ENCODE data around the gene RASA1.
"Not testable (repeated sequence)": the region's sequence is repeated elsewhere in the genome, so short reads cannot be mapped to it uniquely, and the experiment has no call there.

The RASA1 gene

GRCh38 chr5:87282269-87282668 is 14.6 kb downstream of the RASA1 start:
- DNase-seq (ENCODE audit: low read depth in 3 of 3), result no peak

- DNase-seq (ENCODE audit: low read depth in 3 of 3), result not testable (repeated sequence)
Measured at GRCh38 chr5:87287266-87287665, 19.6 kb downstream of the RASA1 start.

GRCh38 chr5:87298692-87299362 is 31.1 kb downstream of the RASA1 start:
- no peak for DNase-seq (ENCODE audit: low read depth in 3 of 3)

GRCh38 chr5:87300176-87300575 is 32.5 kb downstream of the RASA1 start:
- no peak for DNase-seq (ENCODE audit: low read depth in 3 of 3)

DNA sequence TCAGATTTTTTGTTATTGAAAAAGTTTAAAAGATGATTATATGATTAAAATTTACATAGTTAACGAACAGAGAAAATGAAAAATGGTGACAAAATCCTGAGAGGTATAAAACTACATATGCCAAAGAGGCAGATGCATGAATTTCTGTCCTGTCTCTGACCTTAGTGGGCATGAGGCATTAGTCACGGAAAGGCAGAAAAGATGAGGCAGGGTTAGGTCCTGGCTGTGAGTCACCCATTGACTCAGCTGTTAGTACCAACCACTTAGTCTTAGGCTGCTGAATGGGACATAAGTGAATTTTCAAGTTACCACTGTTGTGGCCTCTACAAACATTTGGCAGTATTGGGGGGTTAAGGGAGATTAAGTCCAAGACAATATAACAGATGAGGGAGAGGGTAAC is 33.1 kb downstream of the RASA1 start:
- DNase-seq (ENCODE audit: low read depth in 3 of 3), result peak in 2 of 3 experiments; percentile 21 to 38

- DNase-seq (ENCODE audit: low read depth in 3 of 3), result no peak
Measured at GRCh38 chr5:87302061-87302460, 34.4 kb downstream of the RASA1 start.

DNA sequence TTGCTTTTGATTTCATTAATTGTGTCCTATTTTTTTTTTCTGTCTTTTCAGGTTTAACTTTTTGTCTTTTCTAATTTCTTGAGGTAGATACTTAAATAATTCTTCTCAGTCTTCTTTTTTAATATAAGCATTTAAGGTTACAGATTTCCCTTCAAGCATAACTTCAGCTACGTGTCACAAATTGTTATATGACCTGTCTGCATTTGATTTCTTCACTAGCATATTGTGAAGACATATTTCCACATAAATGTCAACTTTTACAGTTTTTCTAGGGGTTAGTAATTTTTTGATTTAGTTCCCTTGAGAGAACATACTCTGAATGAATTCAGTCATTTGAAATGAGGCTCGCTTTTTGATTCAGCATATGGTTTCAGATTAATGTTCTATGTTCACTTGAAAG is 35.6 kb downstream of the RASA1 start:
- no peak for DNase-seq (ENCODE audit: low read depth in 3 of 3)

- DNase-seq (ENCODE audit: low read depth in 3 of 3), result not testable (repeated sequence)
Measured at GRCh38 chr5:87306090-87306489, 38.4 kb downstream of the RASA1 start.

DNA sequence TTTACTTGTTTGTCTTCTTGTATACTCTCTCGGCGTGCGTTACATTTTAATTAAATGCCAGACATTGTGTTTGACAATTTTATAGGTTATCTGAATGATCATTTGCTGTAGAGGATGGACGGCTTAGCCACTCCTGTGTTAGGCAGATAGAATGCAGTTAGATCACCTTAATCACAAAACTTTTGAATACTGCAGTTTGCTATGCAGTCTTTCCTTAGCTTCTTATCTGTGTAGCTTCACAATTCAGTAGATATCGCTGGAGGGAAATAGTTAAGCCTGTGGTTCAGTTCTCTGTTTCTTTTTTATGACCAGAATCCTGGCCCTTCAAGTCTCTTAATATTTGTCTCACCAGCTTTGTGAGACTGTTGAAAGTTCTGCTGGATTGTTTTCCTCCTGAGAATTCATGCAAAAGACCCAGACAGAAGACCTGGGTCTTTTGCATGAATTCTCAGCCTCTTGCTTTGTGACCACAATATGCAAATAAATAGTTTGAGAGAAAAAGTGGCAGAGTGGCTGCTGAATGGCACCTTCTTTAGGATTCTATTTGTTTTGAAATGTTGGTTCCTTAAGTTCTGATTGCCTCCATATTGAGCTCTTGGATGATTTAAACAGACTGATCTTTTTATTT is 40.2 kb downstream of the RASA1 start:
- DNase-seq (ENCODE audit: low read depth in 3 of 3), result no peak

- DNase-seq (ENCODE audit: low read depth in 3 of 3), result no peak
Measured at GRCh38 chr5:87311405-87312279, 44.0 kb downstream of the RASA1 start.

GRCh38 chr5:87313216-87313615 is 45.5 kb downstream of the RASA1 start:
- no peak for DNase-seq (ENCODE audit: low read depth in 3 of 3)

DNA sequence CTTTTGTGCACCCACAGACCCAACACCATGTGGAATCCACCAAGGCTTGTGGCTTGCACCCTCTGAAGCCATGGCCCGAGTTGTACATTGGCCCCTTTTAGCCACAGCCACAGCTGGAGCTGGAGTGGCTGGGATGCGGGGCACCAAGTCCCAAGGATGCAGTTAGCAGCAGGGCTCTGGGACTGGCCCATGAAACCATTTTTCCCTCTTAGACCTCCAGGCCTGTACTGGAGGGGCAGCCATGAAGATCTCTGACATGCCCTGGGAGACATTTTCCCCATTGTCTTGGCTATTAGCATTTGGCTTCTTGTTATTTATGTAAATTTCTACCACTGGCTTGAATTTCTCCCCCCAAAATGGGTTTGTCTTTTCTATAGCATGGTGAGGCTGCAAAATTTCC is 51.8 kb downstream of the RASA1 start:
- no peak for DNase-seq (ENCODE audit: low read depth in 3 of 3)

DNA sequence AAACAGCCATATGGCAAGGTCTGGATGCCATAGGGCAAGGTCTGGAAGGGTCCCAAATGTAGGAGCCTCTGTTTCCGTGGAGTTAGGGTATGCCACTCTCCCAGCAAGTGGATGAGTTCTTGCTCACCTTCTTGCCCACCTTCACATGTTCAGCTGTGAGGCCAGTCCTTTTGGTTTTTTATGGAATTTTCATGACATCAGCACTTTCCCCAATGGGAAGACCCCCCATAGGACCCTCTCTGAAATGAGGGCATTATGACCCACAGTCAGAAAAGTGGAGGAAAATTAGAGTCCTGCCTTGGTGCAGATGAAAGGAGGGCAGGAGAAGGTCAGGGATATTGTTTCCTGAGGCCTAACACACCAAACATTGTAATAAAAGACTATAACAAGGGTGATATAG is 53.9 kb downstream of the RASA1 start:
- no peak for DNase-seq (ENCODE audit: low read depth in 3 of 3)

- no peak for DNase-seq (ENCODE audit: low read depth in 3 of 3)
Measured at GRCh38 chr5:87322381-87322780, 54.7 kb downstream of the RASA1 start.

GRCh38 chr5:87327998-87328397 is 60.3 kb downstream of the RASA1 start:
- no peak for DNase-seq (ENCODE audit: low read depth in 3 of 3)

GRCh38 chr5:87329114-87329513 is 61.4 kb downstream of the RASA1 start:
- DNase-seq (ENCODE audit: low read depth in 3 of 3), result no peak

GRCh38 chr5:87339986-87340385 is 72.3 kb downstream of the RASA1 start:
- DNase-seq (ENCODE audit: low read depth in 3 of 3), result no peak

GRCh38 chr5:87340716-87341115 is 73.0 kb downstream of the RASA1 start:
- DNase-seq (ENCODE audit: low read depth in 3 of 3), result no peak

DNA sequence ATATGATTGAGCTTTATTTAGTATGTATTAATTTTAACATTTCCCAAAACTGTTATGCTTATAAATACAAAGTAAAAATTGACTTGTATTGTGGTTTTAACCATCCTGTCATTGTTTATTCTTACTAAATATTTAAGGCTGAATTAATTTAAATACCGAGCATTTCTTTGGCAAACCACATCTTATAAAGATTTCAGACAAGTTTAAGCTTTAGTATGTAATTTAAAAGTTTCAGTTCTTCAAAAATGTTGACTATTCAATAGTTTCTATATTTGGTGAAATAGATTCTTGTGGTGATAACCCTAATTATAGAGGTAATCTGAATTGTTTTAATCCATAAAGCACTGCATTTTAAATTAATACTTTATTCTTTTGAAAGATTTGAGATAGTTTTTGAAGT is 79.6 kb downstream of the RASA1 start:
- no peak for DNase-seq (ENCODE audit: low read depth in 3 of 3)

GRCh38 chr5:87347841-87348240 is 80.2 kb downstream of the RASA1 start:
- no peak for DNase-seq (ENCODE audit: low read depth in 3 of 3)

GRCh38 chr5:87354496-87354895 is 86.8 kb downstream of the RASA1 start:
- no peak for DNase-seq (ENCODE audit: low read depth in 3 of 3)

- no peak for DNase-seq (ENCODE audit: low read depth in 3 of 3)
Measured at GRCh38 chr5:87359106-87359505, 91.4 kb downstream of the RASA1 start.

GRCh38 chr5:87360132-87360531 is 92.4 kb downstream of the RASA1 start:
- DNase-seq (ENCODE audit: low read depth in 3 of 3), result no peak

Data from stimulated activated CD4-positive, alpha-beta T cell treated with anti-CD3 and anti-CD28 coated beads, TNF-alpha, amount 100 ng/mL, for 4 hours (primary cell).